H1 (cell line): ENCODE data around the gene MYO1D. TPM values are rescaled to one million over a fixed set of nuclear protein-coding genes. Genes with fewer than 3 reads are reported as not detected.

ENCODE experiments used
- CTCF ChIA-PET: fragments of 300-600 bp; sonication (Branson Sonifier 250); formaldehyde crosslinking; loops from one replicate; lab custom pipeline; 2021; ENCODE audit not compliant: partially characterized antibody; lab: Charles Lee
- POLR2A ChIA-PET: fragments of 300-600 bp; sonication (Branson Sonifier 250); formaldehyde crosslinking; loops from one replicate; lab custom pipeline; 2021; ENCODE audit warnings: inconsistent platforms; ENCODE audit not compliant: partially characterized antibody; lab: Charles Lee
- DNase-seq, 2 experiments: peaks; one replicate each; pipeline versions ENCODE4 v3.0.0 to v3.0.0-alpha.2; 2010 to 2022; ENCODE audit warnings: low spot score in 2 of 2, low read depth in 1 of 2, mixed read lengths in 1 of 2
- FAIRE-seq: peaks from 2 replicates; lab custom pipeline; 2011; peaks lifted over from hg19 to GRCh38; lab: Jason Lieb, UNC
- H2AFZ ChIP-seq: 2 replicates; pipeline ENCODE4 v1.8.1; 2012; ENCODE audit warnings: low read length, inconsistent platforms
- H2AK5ac ChIP-seq: 2 replicates; pipeline ENCODE4 v1.6.1; 2013; ENCODE audit warnings: low read depth, low read length
- H2BK120ac ChIP-seq: replicated peaks from 2 replicates; pipeline ENCODE3; 2013; ENCODE audit warnings: low read depth, low read length, inconsistent platforms
- H2BK12ac ChIP-seq: 2 replicates; pipeline ENCODE4 v1.6.1; 2013; ENCODE audit warnings: low read depth, low read length
- H2BK15ac ChIP-seq: 2 replicates; pipeline ENCODE4 v1.6.1; 2013; ENCODE audit warnings: low read length
- H2BK20ac ChIP-seq: 2 replicates; pipeline ENCODE4 v1.6.1; 2013; ENCODE audit warnings: low read length
- H2BK5ac ChIP-seq: 2 replicates; pipeline ENCODE4 v1.6.1; 2013; ENCODE audit warnings: low read depth, low read length
- H3K14ac ChIP-seq: 2 replicates; pipeline ENCODE4 v1.6.1; 2013; ENCODE audit warnings: inconsistent platforms; ENCODE audit not compliant: insufficient read length
- H3K18ac ChIP-seq: 2 replicates; pipeline ENCODE4 v1.6.1; 2013; ENCODE audit warnings: low read length; ENCODE audit errors: extremely low read depth
- H3K23ac ChIP-seq: 2 replicates; pipeline ENCODE4 v1.6.1; 2013; ENCODE audit warnings: inconsistent platforms; ENCODE audit not compliant: insufficient read length
- H3K23me2 ChIP-seq: 2 replicates; pipeline ENCODE4 v1.6.1; 2013; ENCODE audit warnings: low read depth, low read length
- H3K27ac ChIP-seq: 2 replicates; pipeline ENCODE4 v1.6.1; 2011; ENCODE audit warnings: low read depth, low read length, inconsistent platforms
- H3K27me3 ChIP-seq, 4 experiments: replicated peaks in 1 of 4; 1 replicate in 1 of 4; 2 replicates in 3 of 4; pipeline versions ENCODE4 v1.6.1 to v1.8.1; 2011 to 2013; ENCODE audit warnings: low read length in 3 of 4, mild to moderate bottlenecking in 3 of 4, inconsistent platforms in 2 of 4, mixed read lengths in 2 of 4, moderate library complexity in 1 of 4; ENCODE audit not compliant: control insufficient read depth in 3 of 4, insufficient read depth in 3 of 4; ENCODE audit errors: extremely low read depth in 1 of 4
- H3K36me3 ChIP-seq, 4 experiments: 2 replicates each; pipeline versions ENCODE4 v1.6.1 to v1.8.1; 2011 to 2013; ENCODE audit warnings: mild to moderate bottlenecking in 4 of 4, low read length in 3 of 4, moderate library complexity in 2 of 4, control low read depth in 1 of 4, inconsistent platforms in 1 of 4; ENCODE audit not compliant: insufficient read depth in 4 of 4, control insufficient read depth in 2 of 4
- H3K4ac ChIP-seq: replicated peaks from 2 replicates; pipeline ENCODE3; 2013; ENCODE audit warnings: low read length, low read depth, mixed read lengths, inconsistent platforms; ENCODE audit not compliant: insufficient read length
- H3K4me1 ChIP-seq, 4 experiments: replicated peaks in 1 of 4; 1 replicate in 1 of 4; 2 replicates in 3 of 4; pipeline versions ENCODE4 v1.6.1 to v1.8.1; 2011 to 2013; ENCODE audit warnings: low read length in 3 of 4, inconsistent platforms in 2 of 4, mixed read lengths in 1 of 4; ENCODE audit not compliant: insufficient read depth in 4 of 4, control insufficient read depth in 3 of 4
- H3K4me2 ChIP-seq, 2 experiments: 2 replicates each; pipeline versions ENCODE4 v1.6.1 to v1.8.1; 2011 to 2013; ENCODE audit warnings: low read depth in 2 of 2, low read length in 2 of 2, control low read depth in 1 of 2, inconsistent platforms in 1 of 2, mild to moderate bottlenecking in 1 of 2; ENCODE audit not compliant: insufficient read depth in 1 of 2
- H3K4me3 ChIP-seq, 4 experiments: fragments of 200-600, 300-600 bp in 1 of 4; sonication (generic), shearing (Covaris generic), sonication (Bioruptor Twin) in 1 of 4; 2 replicates each; pipeline versions ENCODE4 v1.5.1 to v1.8.1; 2011 to 2016; ENCODE audit warnings: low read length in 4 of 4, low read depth in 3 of 4, control low read depth in 2 of 4, inconsistent platforms in 2 of 4, mild to moderate bottlenecking in 2 of 4, mixed read lengths in 1 of 4, moderate library complexity in 1 of 4; ENCODE audit not compliant: insufficient read depth in 2 of 4; ENCODE audit errors: extremely low read depth in 1 of 4
- H3K56ac ChIP-seq: replicated peaks from 2 replicates; pipeline ENCODE3; 2013; ENCODE audit warnings: low read depth, mild to moderate bottlenecking, mixed read lengths, low read length, inconsistent platforms; ENCODE audit not compliant: insufficient read length
- H3K79me1 ChIP-seq: 2 replicates; pipeline ENCODE4 v1.6.1; 2013; ENCODE audit warnings: low read depth, low read length, control low read depth
- H3K79me2 ChIP-seq, 2 experiments: 2 replicates each; pipeline versions ENCODE4 v1.6.1 to v1.8.1; 2012 to 2013; ENCODE audit warnings: low read length in 2 of 2, mild to moderate bottlenecking in 2 of 2, inconsistent platforms in 1 of 2; ENCODE audit not compliant: insufficient read depth in 2 of 2, control insufficient read depth in 1 of 2
- H3K9ac ChIP-seq, 4 experiments: replicated peaks in 1 of 4; 1 replicate in 1 of 4; 2 replicates in 3 of 4; pipeline versions ENCODE4 v1.6.1 to v1.8.1; 2011 to 2013; ENCODE audit warnings: low read depth in 3 of 4, low read length in 3 of 4, control low read depth in 2 of 4, mild to moderate bottlenecking in 2 of 4, moderate library complexity in 2 of 4, inconsistent platforms in 1 of 4; ENCODE audit errors: extremely low read depth in 1 of 4
- H3K9me3 ChIP-seq, 2 experiments: 2 replicates each; pipeline versions ENCODE4 v1.6.1 to v1.8.1; 2012 to 2013; ENCODE audit warnings: mild to moderate bottlenecking in 2 of 2, moderate library complexity in 2 of 2, control low read depth in 1 of 2, inconsistent platforms in 1 of 2, low read depth in 1 of 2, low read length in 1 of 2, mixed read lengths in 1 of 2; ENCODE audit not compliant: insufficient read depth in 2 of 2
- H4K20me1 ChIP-seq, 2 experiments: replicated peaks in 1 of 2; 2 replicates each; pipeline versions ENCODE3 to v1.8.1; 2011 to 2013; ENCODE audit warnings: inconsistent platforms in 2 of 2, low read length in 2 of 2, mild to moderate bottlenecking in 1 of 2; ENCODE audit not compliant: insufficient read depth in 2 of 2, control insufficient read depth in 1 of 2
- H4K5ac ChIP-seq: 2 replicates; pipeline ENCODE4 v1.6.1; 2013; ENCODE audit warnings: low read length, low read depth, mixed read lengths, inconsistent platforms; ENCODE audit not compliant: insufficient read length
- H4K8ac ChIP-seq: 2 replicates; pipeline ENCODE4 v1.8.0; 2013; ENCODE audit warnings: mild to moderate bottlenecking, moderate library complexity, low read length, inconsistent platforms; ENCODE audit not compliant: insufficient read depth; ENCODE audit errors: extremely low read depth
- H4K91ac ChIP-seq: replicated peaks from 2 replicates; pipeline ENCODE3; 2013; ENCODE audit warnings: low read length, mixed read lengths, inconsistent platforms; ENCODE audit not compliant: insufficient read length
- HDAC2 ChIP-seq, 2 experiments: fragments of 300-600 bp in 1 of 2; sonication (generic) in 1 of 2; IDR thresholded peaks; 2 replicates each; pipeline ENCODE4 v1.6.1; 2011 to 2012; ENCODE audit warnings: low read depth in 2 of 2, low read length in 2 of 2, mild to moderate bottlenecking in 2 of 2, moderate library complexity in 2 of 2, borderline replicate concordance in 1 of 2, inconsistent platforms in 1 of 2
- RBBP5 ChIP-seq: IDR thresholded peaks from 2 replicates; pipeline ENCODE4 v1.7.1; 2012; ENCODE audit warnings: low read depth, mild to moderate bottlenecking, inconsistent platforms, low read length, moderate library complexity, borderline replicate concordance
- SIN3A ChIP-seq, 2 experiments: IDR thresholded peaks in 1 of 2; conservative IDR thresholded peaks in 1 of 2; 2 replicates each; pipeline ENCODE4 v1.6.1; 2011 to 2012; ENCODE audit warnings: low read length in 2 of 2, improper control_type of control experiment in 1 of 2, low read depth in 1 of 2, mild to moderate bottlenecking in 1 of 2
- SUZ12 ChIP-seq: fragments of 200-600 bp; sonication (generic); IDR thresholded peaks from 2 replicates; pipeline ENCODE4 v1.6.1; 2012; ENCODE audit warnings: mild to moderate bottlenecking, inconsistent platforms, low read length, moderate library complexity, mixed read lengths
- WGBS, 2 experiments: shearing (Covaris generic) in 1 of 2; methylation state at CpG; one replicate each; pipeline versions ENCODE4 v1.1.6 to v1.1.7; 2013 to 2015; ENCODE audit warnings: low lambda C conversion rate in 2 of 2, mixed read lengths in 2 of 2, inconsistent platforms in 1 of 2, low coverage in 1 of 2, missing lambda C conversion rate in 1 of 2; ENCODE audit not compliant: insufficient replicate concordance in 2 of 2, insufficient coverage in 1 of 2, insufficient read length in 1 of 2; ENCODE audit errors: extremely low coverage in 1 of 2, missing lambda C conversion rate in 1 of 2; 5-methylcytosine and 5-hydroxymethylcytosine counted together
- polyA plus RNA-seq, 7 experiments: library from polyadenylated mRNA; depleted of rRNA in 3 of 7; stranded (reverse) in 5 of 7; unstranded in 2 of 7; fragments of >200 nt in 5 of 7; fragments of 200-250 nt in 2 of 7; gene quantifications; 1 replicate in 5 of 7; 2 replicates in 1 of 7; 4 replicates in 1 of 7; pipeline versions ENCODE4 v1.2.1 to v1.2.3, GENCODE V29; 2011 to 2013; ENCODE audit warnings: missing spikeins in 2 of 7, mixed read lengths in 2 of 7
- total RNA-seq: library from RNA; stranded (reverse); fragmentation: NEBNext Ultra II Directional; extraction: Animal tissue kit (Norgen Biotek cat#: 25700); gene quantifications from 2 replicates; pipeline ENCODE4 v1.2.1, GENCODE V29; 2021

Gene MYO1D
- total and polyA plus RNA-seq, 2 of the 8 experiments (the other 6 are each of a cell fraction or from before 2014, with no cell fraction given), result 6.5 to 25.4 TPM

- H3K4me1 ChIP-seq, result peaks cover 2 to 10% (median 3%) of the 10 kb centered on the region in 4 experiments; a peak in 4 of 7 replicates
- no peak overlapping the region for H2BK12ac ChIP-seq
- TF ChIP-seq SUZ12 (no peak), RBBP5 (no peak), SIN3A (conservative IDR thresholded peaks at IDR 0.05 in 1 of 2, IDR thresholded peaks at IDR 0.05 in 1 of 2; ENCODE audit: low read depth in 1 of 2, low read length in 2 of 2) (no peak), HDAC2 (IDR thresholded peaks at IDR 0.05; ENCODE audit: borderline replicate concordance in 1 of 2, low read depth in 2 of 2, low read length in 2 of 2) (no peak)
- no peak overlapping the region for H2BK120ac ChIP-seq
- no peak overlapping the region for H4K91ac ChIP-seq
- peaks cover 3% of the 10 kb centered on the region; the same call in 1 of the 2 replicates for H3K23me2 ChIP-seq
- no peaks in the 10 kb centered on the region for H3K27me3 ChIP-seq
- H3K23ac ChIP-seq, result no peak overlapping the region
- H2AK5ac ChIP-seq, result no peak overlapping the region
- H3K4me2 ChIP-seq, result no peak overlapping the region
- H3K4ac ChIP-seq, result no peak overlapping the region
- no peak for DNase-seq
- no peak overlapping the region for H4K5ac ChIP-seq
- H3K56ac ChIP-seq, result no peak overlapping the region
- ChIA-PET POLR2A (no interaction called here), CTCF (interaction anchor here (0.9 to 1.0 kb wide), 2 partner anchors 36 to 104 kb away, joined by 3 read pairs; no protein-coding TSS in a partner anchor)
- H3K18ac ChIP-seq, result no peak overlapping the region
- H3K79me2 ChIP-seq, result no peaks in the 10 kb centered on the region
- no peak overlapping the region for H3K9ac ChIP-seq
- no peak overlapping the region for H2BK15ac ChIP-seq
- no peak overlapping the region for H3K4me3 ChIP-seq
- H3K27ac ChIP-seq, result no peak overlapping the region
- H4K20me1 ChIP-seq, result no peaks in the 10 kb centered on the region
- no peak for FAIRE-seq
- WGBS, 2 experiments, result 95% methylated on average over 8 of the region's 8 CpGs; no CpG with 5 or more reads in 1 of the 2 experiments
- no peak overlapping the region for H2BK20ac ChIP-seq
- no peak overlapping the region for H2BK5ac ChIP-seq
- no peaks in the 10 kb centered on the region for H3K36me3 ChIP-seq
- no peaks in the 10 kb centered on the region for H3K79me1 ChIP-seq
- no peak overlapping the region for H3K14ac ChIP-seq
- no peak overlapping the region for H4K8ac ChIP-seq
- H2AFZ ChIP-seq, result no peak overlapping the region
- no peaks in the 10 kb centered on the region for H3K9me3 ChIP-seq
These were observed 325.6 kb downstream of the MYO1D start for GRCh38 chr17:32551186-32551955.
